Occipital lobe (tissue), 2 donors: ENCODE measurements around the gene CPAMD8. TPM values are rescaled to one million over a fixed set of nuclear protein-coding genes. Genes with fewer than 3 reads are reported as not detected.

Experiments
- DNase-seq: peaks from one replicate; lab custom pipeline; 2025; lab: John Stamatoyannopoulos, UW
- total RNA-seq: library from RNA; depleted of rRNA; stranded (reverse); fragments of >200 nt; gene quantifications from one replicate; pipeline ENCODE4 v1.2.3, GENCODE V29; 2014

The CPAMD8 gene
- total RNA-seq, 1 donor from 2014 or later, result 7.8 TPM

DNA sequence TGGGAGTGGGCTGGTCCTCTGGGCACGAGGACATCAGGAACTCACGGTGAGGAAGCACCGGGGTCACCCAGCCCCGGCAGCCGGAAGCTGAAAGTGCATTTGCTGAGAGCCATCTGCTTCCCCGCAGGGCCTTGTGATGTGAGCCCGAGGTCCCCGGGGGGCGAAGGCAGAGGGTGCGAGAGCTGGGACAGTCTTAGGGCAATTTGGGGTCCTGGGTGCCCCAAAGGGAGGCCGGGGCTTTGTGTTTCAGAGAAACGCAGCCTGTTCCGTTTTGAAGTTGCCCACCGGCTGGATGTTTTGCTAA lies 133.0 kb downstream of the CPAMD8 start:
- no peak for DNase-seq

DNA sequence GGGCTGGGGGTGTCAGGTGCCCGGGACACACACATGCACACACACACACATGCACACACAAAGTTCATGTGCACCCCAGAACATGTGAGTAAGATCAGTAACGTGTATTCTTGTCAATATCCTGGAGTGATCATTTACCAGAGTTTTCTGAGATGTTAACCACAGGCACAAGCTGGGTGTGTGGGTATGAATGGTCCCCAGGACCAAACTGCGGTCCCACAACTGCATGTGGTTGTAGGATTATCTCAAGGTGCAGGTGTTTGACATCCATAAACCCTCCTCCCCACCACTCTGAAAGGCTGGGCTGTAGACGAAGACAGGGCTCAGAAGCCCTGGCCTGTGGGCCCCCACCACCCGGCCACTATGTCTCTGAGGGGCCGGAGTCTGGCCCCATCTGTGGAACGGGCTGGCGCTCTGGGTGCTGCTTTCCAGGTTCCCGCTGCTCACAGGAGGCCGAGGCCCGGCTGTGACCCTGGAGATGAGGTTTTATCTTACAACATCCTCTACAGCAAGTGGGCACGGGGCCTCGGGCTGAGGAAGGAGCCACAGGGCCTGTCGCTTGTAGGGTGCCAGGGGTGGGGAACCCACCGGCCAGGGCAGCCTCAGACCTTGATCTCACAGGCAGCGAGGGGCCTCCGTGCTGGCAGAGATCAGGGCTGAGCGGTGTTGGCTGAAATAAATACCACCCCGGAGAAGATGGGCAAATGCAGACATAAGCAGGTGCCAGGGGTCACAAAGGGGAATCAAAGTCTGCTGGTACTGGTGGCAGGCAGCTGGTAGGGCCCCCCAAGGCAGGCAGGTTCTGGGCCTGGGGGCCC lies 133.5 kb downstream of the CPAMD8 start:
- no peak for DNase-seq

DNA sequence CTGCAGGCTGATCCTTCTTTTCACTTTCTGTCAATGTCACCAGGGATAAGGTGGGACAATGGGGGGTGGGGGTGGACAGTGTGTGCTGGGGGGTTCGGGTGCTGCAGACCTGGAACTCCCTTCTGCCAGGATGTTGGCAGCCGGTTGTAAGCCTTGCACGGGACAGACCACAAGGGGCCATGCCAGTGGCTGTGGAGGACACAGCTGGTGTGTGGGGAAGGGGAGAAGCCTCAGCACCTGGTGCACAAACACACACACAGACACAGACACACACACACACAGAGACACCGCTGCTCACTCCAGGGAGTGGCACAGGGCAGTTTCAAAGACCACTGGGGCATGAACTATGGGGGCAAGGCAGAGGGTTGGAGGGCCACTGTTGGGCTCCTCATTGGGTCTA lies 134.2 kb downstream of the CPAMD8 start:
- DNase-seq, result no peak

DNA sequence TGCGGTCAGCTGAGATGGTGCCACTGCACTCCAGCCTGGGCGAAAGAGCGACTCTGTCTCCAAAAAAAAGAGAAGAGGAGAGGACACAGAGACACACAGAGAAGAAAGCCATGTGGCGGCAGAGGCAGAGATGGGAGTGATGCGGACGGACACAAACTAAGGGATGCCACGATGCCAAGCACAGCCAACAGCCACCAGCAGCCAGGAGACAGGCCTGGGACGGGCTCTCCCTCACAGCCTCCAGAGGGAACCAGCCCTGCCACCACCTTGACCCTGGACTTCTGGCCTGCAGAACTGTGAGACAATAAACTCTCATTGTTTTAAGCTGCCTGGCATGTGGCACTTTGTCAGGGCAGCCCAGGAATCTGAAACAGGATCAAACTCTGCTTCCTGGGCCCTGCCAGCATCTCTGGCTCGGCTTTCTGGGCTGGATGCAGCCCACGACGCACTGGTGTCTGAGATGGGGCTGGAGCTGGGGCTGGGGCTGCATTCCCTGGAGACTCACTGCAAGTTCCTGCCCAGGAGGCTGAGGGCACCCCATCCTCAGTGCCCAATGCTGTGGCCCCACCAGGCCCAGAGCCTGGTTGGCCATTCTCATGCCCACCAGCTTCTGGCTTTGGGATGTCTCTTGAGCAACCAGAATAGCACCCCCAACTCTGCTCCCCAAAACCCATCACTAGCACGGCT lies 134.8 kb downstream of the CPAMD8 start:
- no peak for DNase-seq

DNA sequence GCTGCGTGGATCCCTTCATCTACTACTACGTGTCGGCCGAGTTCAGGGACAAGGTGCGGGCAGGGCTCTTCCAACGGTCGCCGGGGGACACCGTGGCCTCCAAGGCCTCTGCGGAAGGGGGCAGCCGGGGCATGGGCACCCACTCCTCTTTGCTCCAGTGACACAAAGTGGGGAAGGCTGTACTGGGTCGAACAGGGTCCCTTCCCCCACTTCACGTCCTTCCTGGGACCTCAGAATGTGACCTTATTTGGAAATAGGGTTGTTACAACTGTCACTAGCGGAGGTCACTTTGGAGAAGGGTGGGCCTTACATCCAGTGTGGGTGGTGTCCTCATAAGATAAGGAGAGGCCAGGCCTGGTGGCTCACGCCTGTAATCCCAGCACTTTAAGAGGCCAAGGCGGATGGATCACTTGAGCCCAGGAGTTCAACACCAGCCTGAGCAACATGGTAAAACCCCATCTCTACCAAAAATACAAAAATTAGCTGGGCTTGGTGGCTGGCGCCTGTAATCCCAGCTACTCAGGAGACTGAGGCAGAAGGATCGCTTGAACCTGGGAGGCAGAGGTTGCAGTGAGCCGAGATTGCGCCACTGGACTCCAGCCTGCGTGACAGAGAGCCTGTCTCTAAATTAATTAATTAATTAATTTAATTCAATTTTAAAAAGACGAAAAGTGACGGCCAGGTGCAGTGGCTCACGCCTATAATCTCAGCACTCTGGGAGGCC lies 136.0 kb downstream of the CPAMD8 start:
- DNase-seq, result no peak

DNA sequence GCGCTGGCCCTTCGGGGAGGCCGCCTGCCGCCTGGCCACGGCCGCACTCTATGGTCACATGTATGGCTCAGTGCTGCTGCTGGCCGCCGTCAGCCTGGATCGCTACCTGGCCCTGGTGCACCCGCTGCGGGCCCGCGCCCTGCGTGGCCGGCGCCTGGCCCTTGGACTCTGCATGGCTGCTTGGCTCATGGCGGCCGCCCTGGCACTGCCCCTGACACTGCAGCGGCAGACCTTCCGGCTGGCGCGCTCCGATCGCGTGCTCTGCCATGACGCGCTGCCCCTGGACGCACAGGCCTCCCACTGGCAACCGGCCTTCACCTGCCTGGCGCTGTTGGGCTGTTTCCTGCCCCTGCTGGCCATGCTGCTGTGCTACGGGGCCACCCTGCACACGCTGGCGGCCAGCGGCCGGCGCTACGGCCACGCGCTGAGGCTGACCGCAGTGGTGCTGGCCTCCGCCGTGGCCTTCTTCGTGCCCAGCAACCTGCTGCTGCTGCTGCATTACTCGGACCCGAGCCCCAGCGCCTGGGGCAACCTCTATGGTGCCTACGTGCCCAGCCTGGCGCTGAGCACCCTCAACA lies 136.6 kb downstream of the CPAMD8 start:
- no peak for DNase-seq

DNA sequence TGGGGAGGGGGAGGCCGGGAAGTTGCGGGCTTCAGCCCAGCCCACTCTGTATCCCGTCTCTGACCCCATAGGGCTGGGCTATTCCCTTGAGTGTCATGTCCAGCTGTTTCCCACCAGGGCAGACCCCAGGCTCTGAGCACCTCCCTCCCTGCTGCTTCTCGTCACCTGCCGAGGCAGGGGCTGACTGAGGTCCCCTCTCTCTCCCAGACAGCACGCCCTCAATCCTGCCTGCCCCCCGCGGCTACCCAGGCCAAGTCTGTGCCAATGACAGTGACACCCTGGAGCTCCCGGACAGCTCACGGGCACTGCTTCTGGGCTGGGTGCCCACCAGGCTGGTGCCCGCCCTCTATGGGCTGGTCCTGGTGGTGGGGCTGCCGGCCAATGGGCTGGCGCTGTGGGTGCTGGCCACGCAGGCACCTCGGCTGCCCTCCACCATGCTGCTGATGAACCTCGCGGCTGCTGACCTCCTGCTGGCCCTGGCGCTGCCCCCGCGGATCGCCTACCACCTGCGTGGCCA lies 137.2 kb downstream of the CPAMD8 start:
- no peak for DNase-seq

DNA sequence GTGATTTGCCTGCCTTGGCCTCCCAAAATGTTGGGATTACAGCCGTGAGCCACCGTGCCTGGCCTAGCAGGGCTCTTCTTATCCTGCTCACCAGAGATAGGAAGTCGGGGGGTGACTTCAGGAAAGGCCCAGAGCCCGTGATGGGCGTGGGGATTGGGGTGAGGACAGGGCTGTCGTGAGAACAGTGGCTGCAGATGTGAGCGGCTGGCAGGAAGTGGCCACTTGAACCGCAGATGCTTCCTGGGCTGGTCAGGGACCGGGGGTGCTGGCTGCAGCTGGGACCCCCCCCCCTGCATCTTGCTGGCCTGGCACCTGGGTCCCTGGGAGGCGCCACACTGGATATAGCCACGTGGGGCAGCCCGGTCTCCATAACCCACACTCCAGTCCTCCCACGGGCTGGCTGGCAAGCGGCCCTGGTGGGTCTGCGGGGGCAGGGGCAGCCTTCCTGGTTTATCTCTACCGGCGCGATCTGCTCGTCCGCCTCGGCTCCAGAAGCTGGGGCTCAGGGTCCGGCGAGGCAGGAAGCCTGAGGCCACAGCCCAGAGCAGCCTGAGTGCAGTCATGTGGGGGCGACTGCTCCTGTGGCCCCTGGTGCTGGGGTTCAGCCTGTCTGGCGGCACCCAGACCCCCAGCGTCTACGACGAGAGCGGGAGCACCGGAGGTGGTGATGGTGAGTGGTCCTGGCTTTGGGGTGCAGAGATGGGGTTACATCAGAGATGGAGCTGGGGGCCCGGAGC lies 137.8 kb downstream of the CPAMD8 start, which contains the start of gene F2RL3:
TSS of gene F2RL3 (plus strand) at position 371 of the 737 bp plus-strand sequence. CDS start at position 562, 191 bp downstream.
- no peak for DNase-seq

DNA sequence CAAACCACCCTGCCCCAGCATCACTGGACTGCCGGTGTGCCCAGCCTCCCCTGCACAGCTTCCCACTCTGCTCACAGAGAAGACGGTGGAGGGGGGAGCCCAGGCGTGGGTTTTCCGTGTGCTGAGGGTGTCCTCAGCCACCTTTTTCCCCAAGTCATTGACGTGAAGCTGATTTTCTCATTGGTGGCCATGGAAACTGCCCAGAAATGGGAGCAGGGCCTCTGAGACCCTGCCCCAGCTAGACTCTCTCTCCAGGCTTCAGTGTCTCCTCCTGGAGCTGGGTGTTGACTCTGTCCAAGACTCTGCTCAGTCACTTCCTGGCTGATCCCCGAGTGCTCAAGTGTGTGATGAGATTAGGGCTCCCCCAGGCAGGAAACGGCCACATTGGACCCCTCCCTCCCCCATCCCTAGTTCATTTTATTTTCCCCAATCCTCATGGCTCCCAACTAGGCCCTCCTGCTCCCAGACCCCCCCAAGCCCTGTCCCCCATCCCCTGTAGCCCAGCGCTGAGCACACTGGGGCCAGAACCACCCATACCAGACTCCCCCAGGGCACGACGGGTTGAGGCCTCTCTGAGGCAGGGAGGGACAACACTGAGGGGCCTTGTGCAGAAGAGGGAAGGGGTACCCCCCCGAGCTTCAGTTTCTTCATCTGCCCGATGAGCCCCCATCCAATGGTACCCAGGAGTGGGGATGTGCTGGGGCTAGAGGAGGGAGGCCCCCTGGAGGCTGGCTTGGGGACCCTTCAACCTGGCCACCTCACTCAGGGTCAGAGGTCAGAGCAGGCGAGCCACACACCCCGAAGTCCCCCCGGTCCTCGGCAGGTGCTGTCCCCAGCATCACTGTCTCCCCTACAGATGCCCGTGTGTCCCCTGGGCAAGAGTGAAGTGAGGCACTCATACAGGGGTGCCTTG lies 139.0 kb downstream of the CPAMD8 start:
- DNase-seq, result no peak

DNA sequence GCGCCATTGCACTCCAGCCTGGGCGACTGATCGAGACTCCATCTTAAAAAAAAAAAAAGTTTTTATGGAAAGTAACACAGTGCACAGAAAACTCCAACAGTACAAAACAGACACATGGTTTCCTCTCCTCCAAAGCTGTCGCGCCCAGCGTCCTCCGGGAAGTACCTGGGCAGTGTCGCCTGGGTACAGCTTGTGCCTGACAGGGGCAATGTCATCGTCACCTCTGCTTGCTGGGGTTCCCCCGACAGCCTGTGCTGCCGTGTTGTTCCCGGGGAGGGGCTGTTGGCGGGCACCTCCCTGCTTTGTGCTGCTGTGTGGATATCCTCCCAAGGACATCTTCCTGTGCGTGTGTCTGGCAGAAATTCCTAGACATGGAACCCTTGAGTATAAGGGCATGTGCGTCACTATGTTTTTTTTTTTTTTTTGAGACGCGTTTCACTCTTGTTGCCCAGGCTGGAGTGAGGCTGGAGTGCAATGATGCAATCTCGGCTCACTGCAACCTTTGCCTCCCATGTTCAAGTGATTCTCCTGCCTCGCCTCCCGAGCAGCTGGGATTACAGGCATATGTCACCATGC lies 140.2 kb downstream of the CPAMD8 start:
- no peak for DNase-seq

DNA sequence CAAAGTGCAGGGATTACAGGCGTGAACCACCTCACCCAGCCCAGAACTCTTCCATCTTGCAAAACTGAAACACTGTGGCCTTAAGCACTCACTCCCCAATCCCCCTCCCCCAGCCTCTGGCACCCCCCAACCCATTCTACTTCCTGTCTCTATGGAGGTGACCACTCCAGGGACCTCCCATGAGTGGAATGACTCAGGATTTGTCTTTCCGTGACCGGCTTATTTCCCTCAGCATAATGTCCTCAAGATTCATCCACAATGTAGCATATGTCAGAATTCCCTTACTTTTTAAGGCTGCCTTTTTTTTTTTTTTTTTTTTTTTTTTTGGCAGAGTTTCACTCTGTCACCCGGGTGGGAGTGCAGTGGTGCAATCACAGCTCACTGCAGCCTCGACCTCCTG lies 141.4 kb downstream of the CPAMD8 start:
- DNase-seq, result no peak

DNA sequence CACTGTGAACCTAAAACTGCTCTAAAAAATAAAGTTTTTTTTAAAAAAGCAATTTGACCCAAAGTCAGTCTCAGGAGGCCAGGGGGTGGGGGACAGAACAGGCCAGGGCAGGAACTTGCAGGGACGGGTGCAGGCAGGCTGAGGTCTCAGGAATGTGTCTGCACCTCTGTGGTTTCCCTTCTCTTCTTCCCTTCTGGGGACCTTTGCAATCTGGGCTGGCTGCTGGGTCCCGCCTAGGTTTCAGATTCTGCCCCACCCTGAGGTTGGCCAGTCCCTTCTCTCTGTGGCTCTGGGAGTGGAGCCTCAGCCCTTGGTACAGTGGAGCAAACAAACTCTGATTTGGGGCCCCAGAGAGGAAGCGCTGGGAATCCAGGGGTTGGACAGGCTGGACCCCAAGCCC lies 143.1 kb downstream of the CPAMD8 start:
- DNase-seq, result no peak

DNA sequence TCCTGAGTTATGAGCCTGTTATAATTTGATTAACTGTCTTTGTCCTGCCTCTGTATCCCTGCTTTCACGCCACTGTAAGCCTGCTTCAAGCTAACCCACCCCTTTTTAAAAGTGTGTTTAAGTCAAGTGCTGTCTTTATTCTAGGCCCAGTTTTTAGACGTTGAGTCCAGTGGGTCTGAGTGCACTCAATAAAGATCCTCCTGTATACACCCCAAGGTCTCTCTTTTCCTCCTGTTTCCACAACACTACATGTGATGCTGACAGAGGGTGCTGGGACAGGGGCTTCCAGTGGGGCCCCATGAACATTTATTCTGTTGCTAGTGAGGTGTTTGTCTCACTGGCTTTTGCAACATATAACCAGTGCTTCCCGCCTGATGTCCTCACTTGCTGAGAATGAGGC lies 144.5 kb downstream of the CPAMD8 start:
- no peak for DNase-seq

DNA sequence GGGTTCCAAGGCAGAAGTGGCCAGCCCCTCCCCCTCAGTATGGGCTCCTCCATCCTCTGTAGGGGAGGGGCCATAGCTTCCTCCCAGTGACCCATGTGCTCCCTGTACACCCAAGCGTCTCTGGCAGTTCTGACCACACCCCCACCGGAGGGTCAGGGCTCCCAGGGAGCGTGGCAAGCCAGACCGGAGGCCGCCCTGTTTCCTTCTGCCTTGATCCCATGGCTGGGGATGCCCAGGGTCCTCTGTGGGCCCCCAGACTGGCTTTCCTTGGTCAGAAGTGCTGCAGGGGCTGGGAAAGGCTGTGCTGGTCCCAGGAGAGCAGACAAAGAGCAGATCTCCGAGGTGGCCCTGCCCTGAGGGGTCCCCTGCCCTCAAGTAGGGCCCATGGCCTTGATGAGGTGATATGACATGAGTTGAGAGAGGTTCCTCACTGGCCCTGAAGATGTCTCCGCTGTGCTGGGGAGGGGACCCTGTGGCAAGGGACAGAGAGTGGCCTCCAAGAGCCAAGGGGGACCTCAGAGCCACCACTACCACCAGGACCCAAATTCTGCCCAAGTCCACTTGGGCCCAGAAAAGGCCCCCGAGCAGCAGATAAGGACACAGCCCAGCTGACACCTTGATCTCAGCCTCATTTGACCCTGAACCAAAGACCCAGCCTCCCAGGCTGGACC lies 145.6 kb downstream of the CPAMD8 start:
- no peak for DNase-seq

DNA sequence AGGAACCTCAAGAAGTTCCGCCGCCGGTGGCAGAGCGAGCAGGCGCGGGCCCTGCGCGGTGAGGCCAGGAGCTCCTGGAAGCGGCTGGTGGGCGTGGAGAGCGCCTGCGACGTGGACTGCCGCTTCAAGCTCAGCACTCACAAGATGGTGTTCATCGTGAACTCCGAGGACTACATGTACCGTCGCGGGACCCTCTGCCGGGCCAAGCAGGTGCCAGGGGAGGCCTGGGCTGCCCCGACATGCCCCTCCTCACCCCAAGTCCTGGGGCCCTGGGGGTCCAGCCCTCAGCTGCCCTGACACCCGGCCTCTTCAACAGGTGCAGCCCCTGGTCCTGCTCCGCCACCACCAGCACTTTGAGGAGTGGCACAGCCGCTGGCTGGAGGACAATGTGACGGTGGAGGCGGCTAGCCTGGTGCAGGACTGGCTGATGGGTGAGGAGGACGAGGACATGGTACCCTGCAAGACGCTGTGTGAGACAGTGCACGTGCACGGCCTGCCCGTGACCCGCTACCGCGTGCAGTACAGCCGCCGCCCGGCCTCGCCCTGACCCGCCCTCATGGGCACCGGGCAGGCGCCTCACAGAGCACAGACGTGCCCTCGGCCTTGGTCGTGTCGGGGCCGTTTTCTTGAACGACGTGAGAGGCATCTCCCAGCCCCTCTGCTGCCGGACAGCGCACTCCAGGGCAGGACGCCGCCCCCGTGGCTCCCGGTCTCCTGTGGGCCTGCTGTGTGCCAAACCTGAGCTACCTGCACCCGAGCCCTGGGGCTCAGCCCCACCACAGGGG lies 148.2 kb downstream of the CPAMD8 start:
- no peak for DNase-seq

DNA sequence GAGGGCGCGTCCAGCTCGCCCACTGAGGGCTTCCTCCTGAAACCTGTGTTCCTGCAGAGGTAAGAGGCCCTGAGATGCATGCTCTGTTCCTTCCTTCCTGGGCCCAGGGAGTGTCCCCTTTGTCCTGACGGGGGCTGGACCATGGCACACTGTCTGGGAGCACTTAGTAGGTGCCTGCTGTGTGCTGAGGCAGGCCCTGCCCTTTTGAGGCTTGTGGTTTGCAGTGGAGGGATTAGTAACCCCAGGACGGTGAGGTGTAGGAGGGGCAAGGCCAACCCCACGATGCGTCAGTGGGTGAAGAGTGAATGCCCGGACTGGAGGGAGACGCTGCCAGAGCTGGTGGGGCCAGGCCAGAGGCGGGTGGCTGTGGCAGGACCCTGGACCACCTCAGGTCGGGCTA lies 149.0 kb downstream of the CPAMD8 start:
- no peak for DNase-seq

DNA sequence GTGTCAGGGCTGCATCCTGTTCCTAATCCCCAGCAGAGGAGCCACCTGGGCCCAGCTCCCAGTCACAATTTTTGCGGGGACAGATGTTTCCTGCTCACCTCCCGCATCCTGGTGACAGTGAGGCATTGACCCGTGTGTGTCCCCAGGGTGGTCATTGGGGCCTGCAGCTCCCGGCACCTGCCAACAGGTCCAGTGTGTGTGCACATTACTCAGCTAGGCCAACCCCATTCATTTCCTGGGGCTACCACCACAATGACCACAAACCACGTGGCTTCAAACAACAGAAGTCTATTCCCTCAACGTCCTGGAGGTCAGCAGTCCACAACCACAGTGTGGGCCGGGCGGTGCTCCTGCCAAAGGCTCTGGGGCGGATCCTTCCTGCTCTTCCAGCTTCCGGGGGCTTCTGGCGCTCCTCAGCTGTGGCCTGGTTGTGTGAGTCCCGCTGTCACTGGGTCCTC lies 149.7 kb downstream of the CPAMD8 start:
- DNase-seq, result no peak
